Erythroblast (primary cell): Measurements from ENCODE around the gene C1QL2.

Experiments
- GATA1 ChIP-seq: IDR thresholded peaks from 2 replicates; pipeline ENCODE4 v1.6.1; 2011; ENCODE audit warnings: low read depth, mild to moderate bottlenecking, control low read depth, low read length, moderate library complexity
- POLR2A ChIP-seq: IDR thresholded peaks from 2 replicates; pipeline ENCODE4 v1.6.1; 2011; ENCODE audit warnings: mild to moderate bottlenecking, low read length

DNA sequence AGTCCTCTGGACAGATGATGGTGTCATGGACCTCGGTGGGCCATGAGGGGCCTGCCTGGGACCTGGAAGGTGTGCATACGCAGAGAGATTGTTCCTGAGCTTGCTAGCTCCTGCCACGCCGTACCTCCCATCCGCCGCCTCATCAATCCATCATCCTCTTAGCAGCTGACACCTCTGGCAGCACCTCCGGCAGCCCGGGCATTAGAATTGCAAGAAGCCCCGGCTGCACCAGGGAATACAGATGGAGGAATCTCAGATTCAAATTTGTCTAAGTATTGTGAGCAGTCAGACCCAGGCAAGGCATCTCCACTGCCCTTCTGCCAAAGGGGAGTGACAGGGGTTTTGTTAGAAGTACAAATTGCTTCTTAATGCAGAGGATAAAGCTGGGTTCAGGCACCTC, 4.5 kb downstream of the C1QL2 start:
- TF ChIP-seq POLR2A, result no peak
- TF ChIP-seq GATA1, result no peak
